Esophagus muscularis mucosa (tissue), 4 donors: Measurements from ENCODE around the gene RPH3AL.

Experiments
- CTCF ChIP-seq, 3 experiments: fragments of 200-600 bp in 2 of 3; fragments of 450-650 bp in 1 of 3; sonication (generic) in 2 of 3; IDR thresholded peaks; one replicate each; pipeline ENCODE4 v1.5.1; 2017 to 2019; ENCODE audit warnings: antibody characterized with exemption in 3 of 3, mild to moderate bottlenecking in 2 of 3, moderate library complexity in 1 of 3
- EP300 ChIP-seq: sonication (generic); formaldehyde crosslinking; IDR thresholded peaks from one replicate; pipeline ENCODE4 v1.6.1; 2017; ENCODE audit warnings: antibody characterized with exemption
- POLR2A ChIP-seq: fragments of 450-650 bp; IDR thresholded peaks from one replicate; pipeline ENCODE4 v1.6.1; 2017; ENCODE audit warnings: antibody characterized with exemption, moderate library complexity, mild to moderate bottlenecking, low read depth

- TF ChIP-seq CTCF (IDR thresholded peaks at IDR 0.05) (no peak), EP300 (no peak), POLR2A (no peak)
These were observed 51.7 kb downstream of the RPH3AL start for GRCh38 chr17:300881-301280.
